Suprapubic skin (tissue), 4 donors: ENCODE results near the gene NSUN7.

ENCODE experiments used
- CTCF ChIP-seq, 2 donors: fragments of 200-600 bp in 1 of 2; fragments of 450-650 bp in 1 of 2; sonication (generic) in 1 of 2; IDR thresholded peaks; one replicate each; pipeline ENCODE4 v1.5.1; 2016 to 2019; ENCODE audit warnings: antibody characterized with exemption in 2 of 2, mild to moderate bottlenecking in 1 of 2, moderate library complexity in 1 of 2
- EP300 ChIP-seq: sonication (generic); formaldehyde crosslinking; IDR thresholded peaks from one replicate; pipeline ENCODE4 v1.6.1; 2017; ENCODE audit warnings: antibody characterized with exemption
- POLR2A ChIP-seq, 2 donors: fragments of 450-650 bp; IDR thresholded peaks; one replicate each; pipeline ENCODE4 v1.6.1; 2017; ENCODE audit warnings: antibody characterized with exemption in 2 of 2, mild to moderate bottlenecking in 2 of 2, moderate library complexity in 2 of 2
- POLR2AphosphoS5 ChIP-seq, 3 donors: sonication (generic); formaldehyde crosslinking; IDR thresholded peaks; one replicate each; pipeline ENCODE4 v1.6.1; 2017; ENCODE audit warnings: antibody characterized with exemption in 3 of 3

GRCh38 chr4:40848251-40848650, 98.5 kb downstream of the NSUN7 start:
- TF ChIP-seq CTCF (IDR thresholded peaks at IDR 0.05) = no peak
- no peak for TF ChIP-seq POLR2A (IDR thresholded peaks at IDR 0.05)
- no peak for TF ChIP-seq POLR2AphosphoS5 (IDR thresholded peaks at IDR 0.05)
- TF ChIP-seq EP300 = no peak
